ENCODE results near the gene EDA.
A peak's percentile ranks its signal among the peaks of the same experiment; 100 is the strongest.
"Not testable (repeated sequence)": the region's sequence is repeated elsewhere in the genome, so short reads cannot be mapped to it uniquely, and the experiment has no call there.

The EDA gene

GRCh38 chrX:69746051-69746450, 130.1 kb downstream of the EDA start:
- no peak for DNase-seq

DNA sequence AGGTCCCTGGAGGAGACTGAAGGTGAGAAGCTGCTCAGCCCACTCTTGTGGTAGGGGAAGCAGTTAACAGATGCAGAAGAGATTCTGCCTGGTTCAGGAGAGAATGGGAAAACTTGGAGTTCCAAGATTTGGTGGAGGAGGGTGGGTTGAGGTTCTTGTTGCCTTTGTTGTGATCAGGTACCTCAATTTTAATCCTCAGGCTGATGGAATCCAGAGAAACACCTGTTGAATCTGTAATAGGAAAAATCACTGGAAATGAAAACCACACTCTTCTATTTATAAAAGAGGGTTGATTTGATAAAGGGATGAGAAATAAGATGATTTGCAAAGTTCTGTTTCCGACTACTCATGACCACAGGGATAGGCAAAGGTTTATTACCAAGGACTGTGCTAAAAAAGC, 132.1 kb downstream of the EDA start:
- DNase-seq = no peak

DNA sequence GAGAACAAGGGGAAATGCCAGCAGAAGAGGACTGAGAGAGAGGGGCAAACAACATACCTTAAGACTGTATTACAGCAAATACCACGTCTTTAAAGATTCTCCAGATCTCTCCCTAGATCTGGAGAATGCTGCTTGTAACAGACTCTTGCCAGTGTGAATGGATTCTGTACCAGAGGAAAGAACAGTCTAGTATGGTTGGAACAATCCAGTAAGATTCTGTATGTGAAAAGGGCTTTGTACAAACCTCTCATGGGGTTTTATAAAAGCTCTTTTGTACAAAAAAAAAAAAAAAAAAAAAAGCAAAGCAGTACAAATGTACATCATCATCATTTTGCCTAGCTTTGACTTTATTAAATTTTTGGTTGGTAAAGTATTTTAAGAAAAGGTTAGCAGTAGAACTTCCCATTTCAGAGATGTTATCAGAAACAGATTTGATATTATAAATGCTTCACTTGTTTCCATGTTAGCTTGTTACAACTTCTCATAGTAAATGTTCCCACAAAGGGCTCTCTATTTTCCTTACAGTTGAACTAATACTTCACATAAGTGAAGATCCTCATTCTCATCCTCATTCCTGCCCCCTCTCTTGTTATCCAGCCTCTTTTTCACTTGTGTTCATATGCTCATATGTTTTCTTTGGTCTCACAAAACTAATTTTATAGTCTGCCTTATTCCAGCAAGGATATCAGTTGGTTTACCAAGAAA, 144.2 kb downstream of the EDA start:
- peak in 1 of 14 donors; percentile 29 for DNase-seq

DNA sequence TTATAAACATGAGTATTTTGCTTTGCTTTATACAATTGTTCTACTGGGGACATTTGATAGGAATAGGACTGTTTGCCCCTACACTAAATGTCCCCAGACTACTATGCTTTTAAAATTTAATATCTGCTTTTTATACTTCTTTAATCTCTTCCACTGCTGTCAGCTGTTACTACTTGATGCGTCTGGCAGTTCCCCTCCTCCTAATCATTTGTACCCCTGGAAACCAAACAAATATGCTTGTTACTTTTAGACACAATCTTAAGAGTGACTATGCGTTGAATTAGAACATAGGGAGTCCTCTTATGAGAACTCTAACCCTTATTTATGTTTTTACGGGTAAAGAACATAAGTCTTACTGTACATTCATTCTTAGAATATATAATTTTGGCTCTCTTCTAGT, 145.7 kb downstream of the EDA start:
- DNase-seq = no peak

- DNase-seq = no peak
Observed at GRCh38 chrX:69762340-69762739, 146.4 kb downstream of the EDA start.

DNA sequence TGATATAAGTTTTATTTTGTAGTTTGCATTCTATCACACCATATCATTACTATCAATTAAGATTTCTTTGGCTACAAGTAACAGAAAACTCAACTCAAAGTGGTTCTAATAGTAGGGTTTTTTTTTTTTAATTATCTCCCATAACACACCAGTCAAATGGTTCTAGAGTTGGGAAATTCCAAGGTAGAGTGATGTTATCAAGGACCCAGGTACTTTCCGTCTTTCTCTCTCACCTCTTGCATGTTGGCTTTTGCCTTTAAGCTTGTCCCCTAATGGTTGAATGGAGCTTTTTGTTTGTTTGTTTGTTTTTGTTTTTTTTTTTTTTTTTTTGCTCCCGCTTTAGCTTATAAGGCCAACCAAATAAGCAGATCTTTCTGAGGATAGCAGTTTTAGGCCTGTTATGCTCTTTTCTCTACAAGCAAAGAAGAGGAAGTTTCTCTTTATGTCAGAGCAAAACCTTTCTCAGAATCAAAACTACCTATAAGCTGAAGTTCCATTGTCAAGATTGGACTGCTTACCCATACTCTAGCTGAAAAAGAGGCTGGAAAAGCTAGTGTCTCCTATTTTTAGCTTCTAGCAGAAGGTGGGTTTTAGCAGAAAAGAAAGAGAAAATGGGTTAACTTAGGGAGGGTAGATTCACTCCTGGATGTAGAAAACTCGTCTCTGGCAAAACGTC, 177.5 kb downstream of the EDA start:
- DNase-seq = no peak

DNA sequence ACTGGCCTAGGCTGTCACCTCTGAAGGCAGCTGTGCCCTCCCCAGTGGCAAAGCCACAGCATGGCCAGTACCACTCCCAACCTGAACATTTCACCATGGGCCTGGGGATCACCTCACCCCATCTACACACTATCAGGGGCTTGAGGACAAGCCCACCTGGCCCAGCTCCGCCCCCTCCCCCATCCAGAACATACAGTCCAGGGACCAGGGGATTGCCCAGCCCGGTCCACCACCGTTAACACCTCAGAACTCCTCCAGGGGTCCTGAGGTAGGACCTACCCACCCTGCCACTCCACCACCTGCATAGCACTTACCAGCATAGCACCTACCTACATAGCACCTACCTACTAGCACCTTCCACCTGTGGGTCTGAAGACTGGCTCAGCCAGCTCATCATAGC, 179.8 kb downstream of the EDA start:
- DNase-seq = no peak

- no peak for DNase-seq
Observed at GRCh38 chrX:69807400-69807799, 191.5 kb downstream of the EDA start.

- no peak for DNase-seq
Observed at GRCh38 chrX:69808375-69808774, 192.5 kb downstream of the EDA start.

GRCh38 chrX:69813677-69814076, 197.8 kb downstream of the EDA start:
- no peak for DNase-seq

GRCh38 chrX:69815063-69815462, 199.2 kb downstream of the EDA start:
- DNase-seq = no peak

DNA sequence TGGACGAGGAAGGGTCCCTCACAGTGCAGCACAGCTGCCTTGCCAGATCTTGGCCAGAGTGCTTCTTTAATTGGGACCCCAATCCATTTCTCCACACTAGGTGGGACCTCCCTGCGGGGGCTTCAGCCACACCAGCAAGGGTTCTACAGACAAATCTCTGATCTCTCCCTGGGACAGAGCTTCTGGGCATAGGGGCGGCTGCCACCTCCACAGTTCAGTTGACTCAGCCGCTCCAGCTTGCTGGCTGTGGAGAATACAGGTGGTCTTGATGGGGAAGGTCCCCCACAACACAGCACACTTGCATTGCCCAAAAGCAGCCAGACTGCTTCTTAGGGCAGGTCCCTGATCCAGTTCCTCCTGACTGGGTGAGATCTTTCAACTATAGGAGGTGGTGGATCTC, 199.6 kb downstream of the EDA start:
- no peak for DNase-seq

GRCh38 chrX:69844636-69845035, 228.7 kb downstream of the EDA start:
- no peak for DNase-seq

DNA sequence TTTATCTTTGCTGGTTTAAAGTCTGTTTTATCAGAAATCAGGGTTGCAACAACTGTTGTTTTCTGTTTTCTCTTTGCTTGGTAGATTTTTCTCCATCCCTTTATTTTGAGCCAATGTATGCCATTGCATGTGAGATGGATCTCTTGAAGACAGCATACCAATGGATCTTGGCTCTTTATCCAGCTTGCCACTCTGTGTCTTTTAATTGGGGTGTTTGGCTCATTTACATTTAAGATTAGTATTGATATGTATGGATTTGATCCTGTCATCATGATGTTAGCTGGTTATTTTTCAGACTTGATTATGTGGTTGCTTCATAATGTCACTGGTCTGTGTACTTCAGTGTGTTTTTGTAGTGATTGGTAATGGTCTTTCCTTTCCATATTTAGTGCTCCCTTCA, 244.1 kb downstream of the EDA start:
- not testable (repeated sequence) for DNase-seq

DNA sequence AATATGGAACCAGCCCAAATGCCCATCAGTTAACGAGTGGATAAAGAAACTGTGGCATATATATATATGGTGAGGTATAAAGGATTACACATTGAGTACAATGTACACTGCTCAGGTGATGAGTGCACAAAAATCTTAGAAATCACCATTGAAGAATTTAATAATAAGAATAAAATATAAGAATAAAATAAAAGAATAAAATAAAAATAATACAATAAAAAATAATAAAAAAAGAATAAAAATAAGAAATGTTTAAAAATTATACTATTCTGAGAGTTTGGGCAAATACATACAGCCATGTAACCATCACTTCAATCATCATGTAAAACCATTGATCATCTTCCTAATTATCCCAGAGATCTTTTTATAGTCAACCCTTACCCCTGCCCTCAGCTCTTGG, 260.3 kb downstream of the EDA start:
- DNase-seq = no peak

DNA sequence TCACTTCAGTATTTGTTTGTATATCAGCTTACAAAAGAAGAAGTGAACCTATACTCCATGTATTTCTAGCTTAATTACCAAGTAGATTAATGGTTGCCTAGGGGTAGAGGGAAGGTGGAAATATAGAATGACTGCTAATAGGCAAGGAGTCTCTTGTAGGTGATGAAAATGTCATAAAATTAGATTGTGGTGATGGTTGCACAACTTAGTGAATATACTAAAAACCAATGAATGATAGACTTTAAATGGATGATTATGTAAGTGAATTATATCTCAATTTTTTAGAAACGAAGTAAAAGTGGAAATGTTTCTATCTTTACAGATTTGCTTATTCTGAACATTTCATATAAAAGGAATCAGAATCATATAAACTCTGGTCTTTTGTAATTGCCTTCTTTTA, 268.3 kb downstream of the EDA start:
- DNase-seq = no peak

GRCh38 chrX:69896046-69896445, 280.1 kb downstream of the EDA start:
- DNase-seq = no peak

- DNase-seq = no peak
Observed at GRCh38 chrX:69900491-69900890, 284.6 kb downstream of the EDA start.

DNA sequence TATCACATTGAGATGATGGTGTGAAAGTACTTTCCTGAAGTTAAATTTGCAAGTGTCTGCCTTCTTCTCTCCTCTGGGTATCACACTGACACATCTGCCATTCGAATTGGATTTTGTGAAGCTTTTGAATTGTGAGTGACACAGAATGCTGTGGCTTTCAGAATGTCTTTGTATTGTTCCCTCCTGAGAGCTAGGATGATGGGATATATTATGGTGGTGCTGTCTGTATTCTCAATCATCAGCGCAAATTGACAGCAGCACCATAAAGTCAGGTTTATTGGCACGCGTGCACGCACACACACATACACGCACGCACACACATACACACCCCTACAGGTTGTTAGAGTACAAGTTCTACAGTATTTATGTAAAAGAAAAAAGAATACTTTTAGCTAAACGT, 290.5 kb downstream of the EDA start:
- no peak for DNase-seq

DNA sequence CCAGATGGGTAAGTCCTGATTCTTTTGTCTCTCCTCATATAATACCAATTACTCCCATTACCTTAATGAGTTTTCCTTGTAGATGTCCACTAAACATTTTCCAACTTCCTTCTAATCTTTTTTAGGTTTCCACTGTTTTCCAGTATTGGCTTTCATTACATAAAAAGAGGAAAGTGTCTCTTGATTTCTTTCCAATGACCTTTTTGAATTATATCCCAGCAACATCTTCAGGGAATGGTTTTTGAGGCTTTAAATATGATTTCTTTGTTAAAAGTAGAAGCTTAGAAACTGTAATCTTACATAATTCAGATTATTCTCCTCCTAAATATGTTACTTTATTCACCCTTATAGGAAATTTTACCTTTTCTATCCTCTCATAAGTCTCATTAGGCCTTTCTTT, 298.9 kb downstream of the EDA start:
- DNase-seq = no peak

GRCh38 chrX:69919749-69920148, 303.8 kb downstream of the EDA start:
- no peak for DNase-seq

GRCh38 chrX:69932323-69932722, 316.4 kb downstream of the EDA start:
- no peak for DNase-seq

DNA sequence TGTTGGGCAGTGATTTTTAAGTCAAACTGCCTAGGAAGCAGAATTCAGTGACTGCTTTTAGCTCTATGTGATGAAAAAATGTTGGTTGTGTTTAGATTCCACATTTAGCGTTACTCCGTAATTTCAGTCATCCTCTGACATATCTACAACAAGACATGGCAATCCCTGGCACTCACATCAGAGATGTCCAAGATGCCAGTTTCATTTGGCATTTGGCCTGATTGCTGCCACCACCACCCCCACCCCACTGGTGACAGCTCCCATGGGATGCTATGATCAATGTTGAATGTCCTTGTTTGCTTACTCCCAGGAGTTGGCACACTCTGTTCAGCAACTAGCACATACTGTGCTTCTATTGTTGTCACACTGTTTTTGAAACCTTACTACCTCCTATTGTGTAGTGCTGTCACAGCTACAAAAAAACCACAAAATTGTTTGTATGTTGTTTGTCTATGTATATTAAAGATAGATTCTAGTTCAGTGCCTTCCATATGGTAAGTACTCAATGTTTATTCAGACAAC, 332.4 kb downstream of the EDA start:
- no peak for DNase-seq

DNA sequence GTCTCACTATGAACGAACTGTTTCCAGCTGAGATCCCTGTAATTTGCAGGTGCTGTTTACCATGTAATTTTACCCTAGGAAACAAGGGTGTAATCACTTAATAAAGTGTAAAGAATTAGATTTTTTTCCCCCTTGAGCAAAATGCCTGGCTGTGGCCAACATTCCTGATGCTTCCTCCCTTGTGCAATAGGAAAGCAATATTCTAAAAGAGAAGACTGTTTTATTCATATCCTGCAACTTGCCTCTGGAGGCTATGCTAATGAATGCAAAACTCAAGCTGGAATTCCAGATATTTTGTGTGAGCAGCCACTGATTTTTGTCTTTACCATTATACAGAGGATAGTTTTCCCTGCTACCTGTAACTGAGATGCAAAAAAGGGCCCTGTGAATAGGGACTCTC, 335.8 kb downstream of the EDA start:
- no peak for DNase-seq

All from C1 segment of cervical spinal cord (tissue), 14 donors.